GM12801 (cell line): ENCODE data around the gene OR10P1.

ENCODE experiments used
- TF ChIP-seq, protein P1 (sequence below): IDR thresholded peaks from one replicate; pipeline ENCODE4 v1.5.1; 2011; ENCODE audit warnings: control low read depth; ENCODE audit not compliant: insufficient read length; ENCODE audit errors: extremely low read depth

Gene OR10P1

GRCh38 chr12:55681142-55682077 lies 44.7 kb downstream of the OR10P1 start:
- TF ChIP-seq, protein P1, sequence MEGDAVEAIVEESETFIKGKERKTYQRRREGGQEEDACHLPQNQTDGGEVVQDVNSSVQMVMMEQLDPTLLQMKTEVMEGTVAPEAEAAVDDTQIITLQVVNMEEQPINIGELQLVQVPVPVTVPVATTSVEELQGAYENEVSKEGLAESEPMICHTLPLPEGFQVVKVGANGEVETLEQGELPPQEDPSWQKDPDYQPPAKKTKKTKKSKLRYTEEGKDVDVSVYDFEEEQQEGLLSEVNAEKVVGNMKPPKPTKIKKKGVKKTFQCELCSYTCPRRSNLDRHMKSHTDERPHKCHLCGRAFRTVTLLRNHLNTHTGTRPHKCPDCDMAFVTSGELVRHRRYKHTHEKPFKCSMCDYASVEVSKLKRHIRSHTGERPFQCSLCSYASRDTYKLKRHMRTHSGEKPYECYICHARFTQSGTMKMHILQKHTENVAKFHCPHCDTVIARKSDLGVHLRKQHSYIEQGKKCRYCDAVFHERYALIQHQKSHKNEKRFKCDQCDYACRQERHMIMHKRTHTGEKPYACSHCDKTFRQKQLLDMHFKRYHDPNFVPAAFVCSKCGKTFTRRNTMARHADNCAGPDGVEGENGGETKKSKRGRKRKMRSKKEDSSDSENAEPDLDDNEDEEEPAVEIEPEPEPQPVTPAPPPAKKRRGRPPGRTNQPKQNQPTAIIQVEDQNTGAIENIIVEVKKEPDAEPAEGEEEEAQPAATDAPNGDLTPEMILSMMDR, result no peak

DNA sequence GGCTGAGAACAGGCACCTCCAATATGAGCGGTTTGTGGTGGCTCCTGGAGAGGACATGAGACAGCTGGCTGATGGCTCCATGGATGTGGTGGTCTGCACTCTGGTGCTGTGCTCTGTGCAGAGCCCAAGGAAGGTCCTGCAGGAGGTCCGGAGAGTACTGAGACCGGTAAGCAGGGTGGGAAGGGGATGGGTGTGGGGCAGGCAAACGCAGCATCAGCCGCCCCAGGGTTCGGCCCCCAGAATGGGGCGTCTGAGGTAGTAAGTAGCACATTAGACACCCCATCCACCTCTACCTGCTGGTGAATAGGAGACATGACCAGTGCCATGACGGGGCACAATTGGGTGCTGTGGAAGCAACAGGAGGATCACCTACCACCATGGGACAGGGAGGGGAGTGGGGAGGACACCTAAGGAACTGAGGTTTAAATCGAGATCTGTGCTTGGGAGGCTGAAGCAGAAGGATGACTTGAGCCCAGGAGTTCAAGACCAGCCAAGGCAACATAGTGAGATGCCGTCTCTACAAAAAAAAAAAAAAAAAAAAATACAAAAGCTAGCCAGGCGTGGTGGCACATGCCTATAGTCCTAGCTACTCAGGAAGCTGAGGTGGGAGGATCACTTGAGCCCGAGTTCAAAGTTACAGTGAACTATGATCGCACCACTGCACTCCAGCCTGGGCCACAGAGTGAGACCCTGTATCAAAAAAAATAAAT lies 45.5 kb downstream of the OR10P1 start:
- TF ChIP-seq, protein P1, result no peak

DNA sequence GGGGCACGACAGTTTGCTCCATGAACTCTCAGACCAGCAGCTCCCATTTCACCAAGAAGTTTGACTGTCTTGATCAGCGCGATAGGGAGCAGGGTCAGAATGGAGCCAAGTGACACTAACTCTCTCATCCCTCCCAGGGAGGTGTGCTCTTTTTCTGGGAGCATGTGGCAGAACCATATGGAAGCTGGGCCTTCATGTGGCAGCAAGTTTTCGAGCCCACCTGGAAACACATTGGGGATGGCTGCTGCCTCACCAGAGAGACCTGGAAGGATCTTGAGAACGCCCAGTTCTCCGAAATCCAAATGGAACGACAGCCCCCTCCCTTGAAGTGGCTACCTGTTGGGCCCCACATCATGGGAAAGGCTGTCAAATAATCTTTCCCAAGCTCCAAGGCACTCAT lies 47.0 kb downstream of the OR10P1 start:
- TF ChIP-seq, protein P1, result no peak

DNA sequence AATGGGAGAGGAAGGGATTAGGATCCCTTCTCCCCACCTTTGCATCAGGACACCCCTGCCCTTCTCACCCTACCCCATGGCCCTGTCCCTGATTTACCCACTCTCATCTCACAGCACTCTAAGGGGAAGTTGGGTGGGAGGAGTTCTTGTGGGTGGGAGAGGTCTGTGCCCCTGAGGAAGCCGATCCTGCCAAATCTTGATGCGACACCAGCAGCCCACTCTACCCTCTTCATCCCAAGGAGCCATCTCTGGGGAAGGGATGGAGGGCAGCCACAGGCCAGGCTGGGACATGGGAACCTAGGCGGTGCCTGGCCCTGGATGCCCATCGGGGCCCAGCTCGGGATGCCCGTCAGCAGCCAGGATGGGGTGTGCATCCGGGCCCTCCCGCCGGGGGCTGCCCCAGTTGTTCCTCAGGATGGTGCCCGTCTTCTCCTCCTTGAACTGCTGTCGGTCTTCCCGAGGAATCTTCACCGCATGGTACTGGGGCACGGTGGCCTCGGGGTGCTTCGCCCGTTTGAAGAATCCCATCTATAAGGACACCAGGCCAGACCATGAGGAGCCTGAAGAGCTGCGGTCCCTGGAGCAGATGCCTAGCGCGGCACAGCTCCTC lies 48.2 kb downstream of the OR10P1 start:
- TF ChIP-seq, protein P1, result no peak

GRCh38 chr12:55685671-55686070 lies 49.0 kb downstream of the OR10P1 start:
- TF ChIP-seq, protein P1, result no peak

DNA sequence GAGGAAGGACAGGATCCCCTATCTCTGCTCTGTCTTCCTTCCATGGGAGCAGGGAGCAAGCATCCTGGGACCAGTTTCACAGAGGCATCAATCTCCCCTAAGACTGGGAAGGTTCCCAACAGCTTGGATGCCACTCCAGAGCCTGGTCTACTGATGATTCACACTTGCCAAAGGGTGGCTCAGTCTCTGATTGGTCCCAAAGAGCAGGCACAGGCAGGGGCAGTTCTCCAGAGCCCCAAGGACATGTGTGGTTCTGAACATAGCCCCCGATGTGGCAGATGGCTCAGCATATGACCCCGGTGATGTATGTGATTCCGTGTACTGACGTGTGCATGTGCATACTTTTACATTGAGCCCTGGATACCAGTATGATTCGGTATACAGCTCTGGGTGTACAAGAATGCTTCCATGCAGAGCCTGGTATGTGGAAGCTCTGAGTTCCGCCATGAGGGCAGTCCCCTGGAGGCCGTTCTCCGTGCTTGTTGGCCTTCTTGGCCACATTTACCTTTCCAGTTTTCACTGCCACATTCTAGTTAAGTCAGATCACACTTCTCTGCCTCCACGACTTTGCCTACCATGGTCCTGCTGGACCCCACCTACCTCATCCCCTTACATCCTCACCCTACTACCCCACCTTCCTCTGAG lies 49.8 kb downstream of the OR10P1 start:
- TF ChIP-seq, protein P1, result no peak
